BJ (cell line): ENCODE measurements around the gene GPR158. TPM values are rescaled to one million over a fixed set of nuclear protein-coding genes. Genes with fewer than 3 reads are reported as not detected.

Experiments
- CTCF ChIA-PET: fragments of 350-600 bp; formaldehyde crosslinking; extraction: SDS; loops from one replicate; lab custom pipeline; 2021; ENCODE audit warnings: antibody characterized with exemption, inconsistent platforms; lab: Yijun Ruan, JAX
- POLR2A ChIA-PET: fragments of 300-600 bp; sonication (Branson Sonifier 250); formaldehyde crosslinking; extraction: SDS; loops from one replicate; lab custom pipeline; 2021; ENCODE audit warnings: antibody characterized with exemption; lab: Charles Lee
- DNase-seq: peaks from one replicate; pipeline ENCODE4 v3.0.0-alpha.2; 2011; ENCODE audit warnings: low read depth
- H3K27me3 ChIP-seq: 2 replicates; pipeline ENCODE4 v1.6.0; 2011; ENCODE audit warnings: low read length; ENCODE audit not compliant: control insufficient read depth, insufficient read depth
- H3K36me3 ChIP-seq: 2 replicates; pipeline ENCODE4 v1.5.1; 2011; ENCODE audit warnings: low read length; ENCODE audit not compliant: control insufficient read depth, insufficient read depth
- H3K4me3 ChIP-seq: 2 replicates; pipeline ENCODE4 v1.5.1; 2011; ENCODE audit warnings: low read depth, mild to moderate bottlenecking, control low read depth, low read length
- CTCF ChIP-seq: IDR thresholded peaks from 2 replicates; pipeline ENCODE4 v1.5.1; 2011; ENCODE audit warnings: low read depth, mild to moderate bottlenecking, control low read depth, inconsistent platforms, low read length, moderate library complexity; ENCODE audit not compliant: insufficient read depth
- polyA plus RNA-seq: library from polyadenylated mRNA; depleted of rRNA; stranded (reverse); fragments of >200 nt; gene quantifications from 2 replicates; pipeline ENCODE4 v1.2.3, GENCODE V29; 2011

GPR158 gene
- polyA plus RNA-seq, 1 experiment, result 0.01 TPM

- ChIA-PET POLR2A (no interaction called here), CTCF (no interaction called here)
- H3K27me3 ChIP-seq, result no peaks in the 10 kb centered on the region
- DNase-seq, result no peak
- H3K4me3 ChIP-seq, result no peak overlapping the region
- no peaks in the 10 kb centered on the region for H3K36me3 ChIP-seq
- no peak for TF ChIP-seq CTCF
Observed at GRCh38 chr10:25504306-25504705, 329.5 kb downstream of the GPR158 start.

GRCh38 chr10:25504838-25505237 lies 330.0 kb downstream of the GPR158 start:
- POLR2A ChIA-PET, result no interaction called here
- no peak overlapping the region for H3K4me3 ChIP-seq

GRCh38 chr10:25505466-25505865 lies 330.7 kb downstream of the GPR158 start:
- Histone ChIP-seq H3K36me3 (no peaks in the 10 kb centered on the region), H3K27me3 (no peaks in the 10 kb centered on the region), H3K4me3 (no peak overlapping the region)
- ChIA-PET CTCF (no interaction called here), POLR2A (no interaction called here)
- TF ChIP-seq CTCF, result no peak
- DNase-seq, result no peak

More at GRCh38 chr10:25504838-25505237, 330.0 kb downstream of the GPR158 start:
- DNase-seq, result no peak
- CTCF ChIA-PET, result no interaction called here
- no peak for TF ChIP-seq CTCF
- Histone ChIP-seq H3K36me3 (no peaks in the 10 kb centered on the region), H3K27me3 (no peaks in the 10 kb centered on the region)

- Histone ChIP-seq H3K4me3 (no peak overlapping the region), H3K36me3 (no peaks in the 10 kb centered on the region), H3K27me3 (no peaks in the 10 kb centered on the region)
- no peak for TF ChIP-seq CTCF
- POLR2A ChIA-PET, result no interaction called here
- DNase-seq, result no peak
- CTCF ChIA-PET, result no interaction called here
Observed at GRCh38 chr10:25506821-25507335, 332.1 kb downstream of the GPR158 start.

- no peak for TF ChIP-seq CTCF
- POLR2A ChIA-PET, result no interaction called here
Observed at GRCh38 chr10:25508112-25508815, 333.5 kb downstream of the GPR158 start.

More at GRCh38 chr10:25508112-25508815, 333.5 kb downstream of the GPR158 start:
- no peak for DNase-seq
- CTCF ChIA-PET, result interaction anchor here (0.6 kb wide), 1 partner anchor 201 kb away, joined by 4 read pairs; no protein-coding TSS in a partner anchor
- Histone ChIP-seq H3K36me3 (no peaks in the 10 kb centered on the region), H3K27me3 (no peaks in the 10 kb centered on the region), H3K4me3 (no peak overlapping the region)
